ENCODE measurements around the gene PDAP1. TPM values are rescaled to one million over a fixed set of nuclear protein-coding genes. Genes with fewer than 3 reads are reported as not detected.
A peak's percentile ranks its signal among the peaks of the same experiment; 100 is the strongest.

The PDAP1 gene
- total RNA-seq, 1 experiment from 2014 or later: 150 TPM

- peak overlapping the region in 1 of 3 experiments; percentile 88; a peak in 2 of 7 replicates for H3K27ac Mint-ChIP-seq
- no peak overlapping the region for H2BK120ac ChIP-seq (ENCODE audit: low read depth, low read length, poor library complexity, severe bottlenecking)
- H3K14ac ChIP-seq (ENCODE audit: insufficient read depth, low read length): no peak overlapping the region
- no peak overlapping the region for H2BK20ac ChIP-seq (ENCODE audit: low read depth, low read length, poor library complexity, severe bottlenecking)
- H4K8ac ChIP-seq (replicated peaks; ENCODE audit: insufficient read length, low read depth, low read length): no peak overlapping the region
- H3T11ph ChIP-seq (ENCODE audit: low read length): no peak overlapping the region
- no peak overlapping the region for H2AFZ ChIP-seq (ENCODE audit: low read length)
- no peaks in the 10 kb centered on the region for H3K79me1 ChIP-seq (ENCODE audit: insufficient read depth, low read depth, low read length, poor library complexity, severe bottlenecking)
- no peaks in the 10 kb centered on the region for H3K23me2 ChIP-seq (ENCODE audit: insufficient read length, low read depth, low read length, poor library complexity, severe bottlenecking)
- no peak overlapping the region for H3K27ac ChIP-seq (ENCODE audit: insufficient read length, low read depth, low read length)
- no peak overlapping the region for H3K4me2 ChIP-seq (ENCODE audit: insufficient read depth, insufficient read length, low read length)
- no peak overlapping the region for H3K56ac ChIP-seq (ENCODE audit: insufficient read length, low read depth, low read length)
- no peak overlapping the region for H2AK5ac ChIP-seq (ENCODE audit: insufficient read length, low read length)
- H2BK15ac ChIP-seq (ENCODE audit: low read depth, low read length): no peak overlapping the region
- no peak overlapping the region for H4K5ac ChIP-seq (ENCODE audit: insufficient read length, low read depth, low read length)
- H4K91ac ChIP-seq (ENCODE audit: insufficient read length, low read depth, low read length): no peak overlapping the region
- no peaks in the 10 kb centered on the region for H3K27me3 ChIP-seq (ENCODE audit: insufficient read depth, low read length)
- H2BK5ac ChIP-seq (ENCODE audit: insufficient read length, low read length): no peak overlapping the region
- H3K9me3 Mint-ChIP-seq: no peaks in the 10 kb centered on the region
- TF ChIP-seq CTCF (conservative IDR thresholded peaks at IDR 0.05): no peak
- no peaks in the 10 kb centered on the region for H3K27me3 Mint-ChIP-seq (ENCODE audit: low read depth)
- H3K18ac ChIP-seq (ENCODE audit: insufficient read length, low read depth, low read length): no peak overlapping the region
- H3K4me3 Mint-ChIP-seq: no peak overlapping the region
- no peak overlapping the region for H2BK12ac ChIP-seq (ENCODE audit: insufficient read length, low read depth, low read length)
- peaks cover 46 to 87% (median 80%) of the 10 kb centered on the region in 3 experiments; a peak in 6 of 7 replicates for H3K36me3 Mint-ChIP-seq (ENCODE audit: insufficient read depth in 1 of 3, low read depth in 3 of 3)
- no peaks in the 10 kb centered on the region for H3K9me3 ChIP-seq (ENCODE audit: control insufficient read depth, low read depth, low read length)
- no peaks in the 10 kb centered on the region for H3K79me2 ChIP-seq (ENCODE audit: insufficient read depth, low read length)
- no peak for DNase-seq
- H4K20me1 ChIP-seq (ENCODE audit: control insufficient read depth, insufficient read depth, insufficient read length): peaks cover 3% of the 10 kb centered on the region
- no peaks in the 10 kb centered on the region for H3K4me1 ChIP-seq (ENCODE audit: insufficient read depth, low read length)
- H3K23ac ChIP-seq (ENCODE audit: insufficient read length, low read depth, low read length): no peak overlapping the region
- H3K4ac ChIP-seq (ENCODE audit: low read depth, low read length): no peak overlapping the region
- no CpG with 5 or more reads among the region's 11 CpGs for WGBS (ENCODE audit: extremely low coverage, insufficient read length, low lambda C conversion rate)
- peaks cover 8% of the 10 kb centered on the region in 2 experiments for H3K4me1 Mint-ChIP-seq
- H3K9ac ChIP-seq (ENCODE audit: extremely low read depth, insufficient read length, low read length): no peak overlapping the region
Measured at GRCh38 chr7:99422186-99422585, 13.8 kb upstream of the PDAP1 start.

Measured in H9 (cell line).